DMS 273 (cell line): Measurements from ENCODE around the gene CRIP3.
A peak's percentile ranks its signal among the peaks of the same experiment; 100 is the strongest.

Experiments used
- DNase-seq: peaks from one replicate; lab custom pipeline; 2025; ENCODE audit not compliant: unreplicated experiment; lab: John Stamatoyannopoulos, UW

The CRIP3 gene

GRCh38 chr6:43290905-43291355 lies 17.7 kb downstream of the CRIP3 start:
- DNase-seq, result no peak

- no peak for DNase-seq
These were observed 18.2 kb downstream of the CRIP3 start for GRCh38 chr6:43290339-43290904.

GRCh38 chr6:43287717-43288679 lies 20.6 kb downstream of the CRIP3 start:
- no peak for DNase-seq

- DNase-seq, result no peak
These were observed 21.5 kb downstream of the CRIP3 start for GRCh38 chr6:43286980-43287716.

- DNase-seq, result no peak
These were observed 22.1 kb downstream of the CRIP3 start for GRCh38 chr6:43286456-43286979.

GRCh38 chr6:43285832-43286231 lies 22.8 kb downstream of the CRIP3 start:
- no peak for DNase-seq

- no peak for DNase-seq
These were observed 23.4 kb downstream of the CRIP3 start for GRCh38 chr6:43284991-43285781.

GRCh38 chr6:43283905-43284304 lies 24.7 kb downstream of the CRIP3 start:
- DNase-seq, result peak; percentile 36

GRCh38 chr6:43283514-43283901 lies 25.1 kb downstream of the CRIP3 start:
- DNase-seq, result no peak

- DNase-seq, result no peak
These were observed 25.8 kb downstream of the CRIP3 start for GRCh38 chr6:43282636-43283513.

GRCh38 chr6:43282060-43282459 lies 26.6 kb downstream of the CRIP3 start:
- no peak for DNase-seq

- no peak for DNase-seq
These were observed 28.4 kb downstream of the CRIP3 start for GRCh38 chr6:43280234-43280633.

GRCh38 chr6:43278524-43279078 lies 30.0 kb downstream of the CRIP3 start:
- DNase-seq, result no peak

- no peak for DNase-seq
These were observed 30.7 kb downstream of the CRIP3 start for GRCh38 chr6:43277643-43278523.

GRCh38 chr6:43277306-43277642 lies 31.4 kb downstream of the CRIP3 start:
- DNase-seq, result no peak

- DNase-seq, result no peak
These were observed 31.9 kb downstream of the CRIP3 start for GRCh38 chr6:43276577-43277305.

- no peak for DNase-seq
These were observed 32.6 kb downstream of the CRIP3 start for GRCh38 chr6:43275801-43276576.
